IMR-90 (cell line): Measurements from ENCODE around the gene LLPH. TPM values are rescaled to one million over a fixed set of nuclear protein-coding genes. Genes with fewer than 3 reads are reported as not detected.

Experiments
- ATAC-seq: fragments of 200-7000 bp; cut with Tn5 transposase; 2 replicates; pipeline ENCODE4 v1.9.1; 2020; ENCODE audit warnings: low read depth, mild to moderate bottlenecking, moderate library complexity
- BruUV-seq: library from RNA; stranded (reverse); fragments of 400-500 nt; replicated peaks from 2 replicates; lab custom pipeline; 2021; lab: Mats Ljungman, UMichigan
- CTCF ChIA-PET: fragments of 300-600 bp; formaldehyde crosslinking; extraction: SDS; loops from one replicate; lab custom pipeline; 2021; ENCODE audit warnings: antibody characterized with exemption; lab: Yijun Ruan, JAX
- POLR2A ChIA-PET: fragments of 300-600 bp; sonication (Branson Sonifier 250); formaldehyde crosslinking; loops from one replicate; lab custom pipeline; 2022; ENCODE audit warnings: antibody characterized with exemption; ENCODE audit not compliant: unreplicated experiment; lab: Charles Lee
- DNase-seq: peaks from one replicate; pipeline ENCODE4 v3.0.0; 2013
- H2AFZ ChIP-seq: replicated peaks from 2 replicates; pipeline ENCODE3; 2013; ENCODE audit warnings: low read length, mild to moderate bottlenecking; ENCODE audit not compliant: poor library complexity
- H2AK5ac ChIP-seq: 2 replicates; pipeline ENCODE4 v1.6.1; 2013; ENCODE audit warnings: low read depth, low read length, inconsistent platforms
- H2AK9ac ChIP-seq: replicated peaks from 2 replicates; pipeline ENCODE3; 2013; ENCODE audit warnings: mild to moderate bottlenecking, low read depth, low read length, moderate library complexity; ENCODE audit not compliant: poor library complexity
- H2BK120ac ChIP-seq: 2 replicates; pipeline ENCODE4 v1.6.1; 2013; ENCODE audit warnings: low read depth, low read length, inconsistent platforms
- H2BK15ac ChIP-seq: 3 replicates; pipeline ENCODE4 v1.6.1; 2013; ENCODE audit warnings: low read depth, low read length, inconsistent platforms
- H2BK20ac ChIP-seq: 2 replicates; pipeline ENCODE4 v1.6.1; 2013; ENCODE audit warnings: low read depth, mild to moderate bottlenecking, inconsistent platforms, low read length, moderate library complexity
- H2BK5ac ChIP-seq: 2 replicates; pipeline ENCODE4 v1.6.1; 2013; ENCODE audit warnings: mild to moderate bottlenecking, low read depth, low read length, inconsistent platforms; ENCODE audit not compliant: poor library complexity, severe bottlenecking
- H3K14ac ChIP-seq: replicated peaks from 2 replicates; pipeline ENCODE4 v1.6.1; 2013; ENCODE audit warnings: low read depth, low read length, inconsistent platforms
- H3K18ac ChIP-seq: 2 replicates; pipeline ENCODE4 v1.6.1; 2013; ENCODE audit warnings: low read depth, low read length, control low read depth
- H3K23ac ChIP-seq: 2 replicates; pipeline ENCODE4 v1.6.1; 2013; ENCODE audit warnings: low read depth, low read length, inconsistent platforms
- H3K27ac ChIP-seq: 2 replicates; pipeline ENCODE4 v1.5.1; 2013; ENCODE audit warnings: mild to moderate bottlenecking, control low read depth, low read length; ENCODE audit not compliant: insufficient read depth
- H3K27me3 ChIP-seq: 2 replicates; pipeline ENCODE4 v1.6.1; 2013; ENCODE audit warnings: low read length; ENCODE audit not compliant: control insufficient read depth, insufficient read depth
- H3K36me3 ChIP-seq: 2 replicates; pipeline ENCODE4 v1.6.1; 2013; ENCODE audit warnings: low read length, mixed read lengths; ENCODE audit not compliant: control insufficient read depth, insufficient read depth
- H3K4ac ChIP-seq: 2 replicates; pipeline ENCODE4 v1.6.1; 2013; ENCODE audit warnings: low read depth, low read length, inconsistent platforms
- H3K4me1 ChIP-seq: 2 replicates; pipeline ENCODE4 v1.6.1; 2013; ENCODE audit warnings: low read length, mixed read lengths; ENCODE audit not compliant: control insufficient read depth, insufficient read depth
- H3K4me2 ChIP-seq: 2 replicates; pipeline ENCODE4 v1.6.1; 2013; ENCODE audit warnings: low read depth, mild to moderate bottlenecking, control low read depth, low read length, moderate library complexity
- H3K4me3 ChIP-seq: 2 replicates; pipeline ENCODE4 v1.5.1; 2013; ENCODE audit warnings: low read depth, mild to moderate bottlenecking, control low read depth, low read length, moderate library complexity; ENCODE audit not compliant: insufficient read depth
- H3K56ac ChIP-seq: 2 replicates; pipeline ENCODE4 v1.6.1; 2013; ENCODE audit warnings: low read length, inconsistent platforms; ENCODE audit not compliant: insufficient read depth; ENCODE audit errors: extremely low read depth
- H3K79me1 ChIP-seq, 2 experiments: 2 replicates each; pipeline ENCODE4 v1.6.1; 2013; ENCODE audit warnings: low read length in 2 of 2, inconsistent platforms in 1 of 2, low read depth in 1 of 2
- H3K9ac ChIP-seq: 2 replicates; pipeline ENCODE4 v1.6.1; 2013; ENCODE audit warnings: low read depth, low read length, control low read depth
- H3K9me1 ChIP-seq: 2 replicates; pipeline ENCODE4 v1.6.1; 2013; ENCODE audit warnings: low read length, inconsistent platforms; ENCODE audit not compliant: insufficient read depth
- H3K9me3 ChIP-seq: 2 replicates; pipeline ENCODE4 v1.6.1; 2013; ENCODE audit warnings: low read length; ENCODE audit not compliant: control insufficient read depth, insufficient read depth
- H4K20me1 ChIP-seq: 2 replicates; pipeline ENCODE4 v1.6.1; 2013; ENCODE audit warnings: low read length, inconsistent platforms; ENCODE audit not compliant: insufficient read depth
- H4K5ac ChIP-seq: 2 replicates; pipeline ENCODE4 v1.6.1; 2013; ENCODE audit warnings: mild to moderate bottlenecking, low read depth, low read length, control low read depth
- H4K8ac ChIP-seq, 2 experiments: 2 replicates each; pipeline ENCODE4 v1.6.1; 2013; ENCODE audit warnings: low read depth in 2 of 2, low read length in 2 of 2, control low read depth in 1 of 2, inconsistent platforms in 1 of 2
- H4K91ac ChIP-seq: 2 replicates; pipeline ENCODE4 v1.6.1; 2013; ENCODE audit warnings: low read depth, low read length, inconsistent platforms; ENCODE audit not compliant: insufficient read depth
- BHLHE40 ChIP-seq: fragments of 150-350 bp; IDR thresholded peaks from 2 replicates; pipeline ENCODE4 v1.6.1; 2016; ENCODE audit warnings: mild to moderate bottlenecking, low read depth, low read length
- CEBPB ChIP-seq: IDR thresholded peaks from 2 replicates; pipeline ENCODE4 v1.6.1; 2012; ENCODE audit warnings: low read depth, low read length, improper control_type of control experiment
- CHD1 ChIP-seq: IDR thresholded peaks from 2 replicates; pipeline ENCODE4 v1.6.1; 2012; ENCODE audit warnings: low read depth, low read length, improper control_type of control experiment
- ELK1 ChIP-seq: fragments of 150-350 bp; IDR thresholded peaks from 2 replicates; pipeline ENCODE4 v1.6.1; 2016; ENCODE audit warnings: low read depth, mild to moderate bottlenecking, low read length, moderate library complexity, borderline replicate concordance
- MAFK ChIP-seq: IDR thresholded peaks from 2 replicates; pipeline ENCODE4 v1.6.1; 2012; ENCODE audit warnings: low read depth, low read length, improper control_type of control experiment
- MAZ ChIP-seq: IDR thresholded peaks from 2 replicates; pipeline ENCODE4 v1.6.1; 2012; ENCODE audit warnings: low read depth, mild to moderate bottlenecking, low read length, improper control_type of control experiment, moderate library complexity, borderline replicate concordance
- MXI1 ChIP-seq: IDR thresholded peaks from 2 replicates; pipeline ENCODE4 v1.6.1; 2012; ENCODE audit warnings: low read depth, mild to moderate bottlenecking, low read length, moderate library complexity, borderline replicate concordance
- NFE2L2 ChIP-seq: fragments of 150-350 bp; IDR thresholded peaks from 2 replicates; pipeline ENCODE4 v1.6.1; 2016; ENCODE audit warnings: low read depth, mild to moderate bottlenecking, low read length
- POLR2A ChIP-seq: IDR thresholded peaks from 2 replicates; pipeline ENCODE4 v1.6.1; 2012; ENCODE audit warnings: mild to moderate bottlenecking, low read depth, low read length
- RAD21 ChIP-seq: IDR thresholded peaks from 2 replicates; pipeline ENCODE4 v1.6.1; 2012; ENCODE audit warnings: low read length, improper control_type of control experiment
- RCOR1 ChIP-seq: IDR thresholded peaks from 2 replicates; pipeline ENCODE4 v1.6.1; 2012; ENCODE audit warnings: mild to moderate bottlenecking, low read length, improper control_type of control experiment; ENCODE audit not compliant: insufficient replicate concordance
- SMC3 ChIP-seq: fragments of 150-350 bp; IDR thresholded peaks from 2 replicates; pipeline ENCODE4 v1.6.1; 2016; ENCODE audit warnings: low read depth, mild to moderate bottlenecking, antibody characterized with exemption, low read length, moderate library complexity
- USF2 ChIP-seq: fragments of 150-350 bp; IDR thresholded peaks from 2 replicates; pipeline ENCODE4 v1.6.1; 2017; ENCODE audit warnings: mild to moderate bottlenecking, antibody characterized with exemption, low read length, low read depth
- whole genome bisulfite sequencing, 2 experiments: methylation state at CpG; one replicate each; pipeline versions ENCODE4 v1.1.5 to v1.1.7; 2013; ENCODE audit warnings: missing lambda C conversion rate in 2 of 2; ENCODE audit not compliant: insufficient read length in 1 of 2; ENCODE audit errors: extremely low coverage in 2 of 2; 5-methylcytosine and 5-hydroxymethylcytosine counted together
- dilution Hi-C: fragments of 300-500 bp; cut with HindIII; formaldehyde crosslinking; loops from one replicate; pipeline ENCODE4 v1.14.3; 2018; ENCODE audit warnings: low sequenced_read_pairs; ENCODE audit not compliant: unreplicated experiment
- in situ Hi-C: fragments of 300-500 bp; cut with MboI; formaldehyde crosslinking; loops from 3 replicates; pipeline ENCODE4 v1.14.3; 2019; ENCODE audit warnings: low sequenced_read_pairs, inconsistent platforms, mixed read lengths
- intact Hi-C: fragments of 100-400 bp; cut with micrococcal nuclease; formaldehyde crosslinking; loops from 2 replicates; pipeline ENCODE4 v1.10.0; 2022
- polyA plus RNA-seq, 3 experiments: library from polyadenylated mRNA; depleted of rRNA; stranded (reverse); fragments of >200 nt; gene quantifications; 2 replicates each; pipeline ENCODE4 v1.2.3, GENCODE V29; 2012; ENCODE audit warnings: low replicate concordance in 1 of 3
- total RNA-seq: library from RNA; depleted of rRNA; stranded (reverse); fragments of >200 nt; gene quantifications from 2 replicates; pipeline ENCODE4 v1.2.3, GENCODE V29; 2012

Gene LLPH
- total and polyA plus RNA-seq, 2 of the 4 experiments (the other 2 are of a cell fraction), result 2.7 to 17.0 TPM

GRCh38 chr12:66119870-66120241 is 10.7 kb downstream of the LLPH start:
- intact Hi-C loops, result no loop called here
- in situ Hi-C loops, result no loop called here
- Histone ChIP-seq H3K79me1 (peaks cover 5 to 7% of the 10 kb centered on the region in 2 experiments; a peak in 3 of 4 replicates), H4K5ac (no peak overlapping the region), H2BK20ac (no peak overlapping the region), H2BK5ac (no peak overlapping the region), H3K27ac (no peak overlapping the region), H3K4me1 (no peaks in the 10 kb centered on the region), H4K20me1 (no peaks in the 10 kb centered on the region; the same call in 1 of the 2 replicates), H4K91ac (no peak overlapping the region), H2AFZ (no peak overlapping the region), H3K9me3 (no peaks in the 10 kb centered on the region), H2AK9ac (no peak overlapping the region), H3K4me3 (no peak overlapping the region), H3K36me3 (peaks cover 15% of the 10 kb centered on the region), H2BK120ac (no peak overlapping the region), H3K14ac (no peak overlapping the region), H3K4me2 (no peak overlapping the region), H2BK15ac (no peak overlapping the region), H3K56ac (no peak overlapping the region), H3K9me1 (peaks cover 7% of the 10 kb centered on the region; the same call in 1 of the 2 replicates), H2AK5ac (no peak overlapping the region), H4K8ac (no peak overlapping the region), H3K18ac (no peak overlapping the region), H3K27me3 (no peaks in the 10 kb centered on the region), H3K4ac (no peak overlapping the region), H3K9ac (no peak overlapping the region), H3K23ac (no peak overlapping the region)
- TF ChIP-seq CEBPB (no peak), NFE2L2 (no peak), BHLHE40 (no peak), USF2 (no peak), POLR2A (no peak), MXI1 (no peak), CHD1 (no peak), MAFK (no peak), MAZ (no peak), RAD21 (no peak), ELK1 (no peak), SMC3 (no peak), RCOR1 (no peak)
- POLR2A ChIA-PET, result interaction anchor here (0.6 kb wide), 1 partner anchor 531 kb away, joined by 4 read pairs; no protein-coding TSS in a partner anchor
- no CpG with 5 or more reads among the region's 1 CpG for WGBS, 2 experiments
- no TSS peak for BruUV-seq
- DNase-seq (no peak), ATAC-seq (no peak)
- CTCF ChIA-PET, result no interaction called here
- dilution Hi-C loops, result no loop called here
